Measurements from ENCODE around the gene ISG20. TPM values are rescaled to one million over a fixed set of nuclear protein-coding genes. Genes with fewer than 3 reads are reported as not detected.

ISG20 gene
- total and polyA plus RNA-seq, 2 of the 8 experiments (the other 6 are each of a cell fraction or from before 2014, with no cell fraction given): 2.9 to 5.2 TPM

- FAIRE-seq: no peak
Measured at GRCh38 chr15:88645171-88646087, 6.6 kb downstream of the ISG20 start.

More at GRCh38 chr15:88645171-88646087, 6.6 kb downstream of the ISG20 start:
- Histone ChIP-seq H2BK5ac (ENCODE audit: low read depth, low read length) (no peak overlapping the region), H3K27me3 (replicated peaks in 1 of 4; ENCODE audit: control insufficient read depth in 3 of 4, extremely low read depth in 1 of 4, insufficient read depth in 3 of 4, low read length in 3 of 4) (no peaks in the 10 kb centered on the region), H3K18ac (ENCODE audit: extremely low read depth, low read length) (no peak overlapping the region), H2AK5ac (ENCODE audit: low read depth, low read length) (no peak overlapping the region), H4K91ac (replicated peaks; ENCODE audit: insufficient read length, low read length) (no peak overlapping the region), H4K8ac (ENCODE audit: extremely low read depth, insufficient read depth, low read length) (no peak overlapping the region), H2BK15ac (ENCODE audit: low read length) (no peak overlapping the region), H3K27ac (ENCODE audit: low read depth, low read length) (no peak overlapping the region), H3K4ac (replicated peaks; ENCODE audit: insufficient read length, low read depth, low read length) (no peak overlapping the region), H3K36me3 (ENCODE audit: control insufficient read depth in 2 of 4, insufficient read depth in 4 of 4, low read length in 3 of 4) (no peaks in the 10 kb centered on the region), H2AFZ (ENCODE audit: low read length) (no peak overlapping the region), H2BK20ac (ENCODE audit: low read length) (no peak overlapping the region), H3K4me2 (ENCODE audit: insufficient read depth in 1 of 2, low read depth in 2 of 2, low read length in 2 of 2) (no peak overlapping the region), H3K9ac (replicated peaks in 1 of 4; ENCODE audit: extremely low read depth in 1 of 4, low read depth in 3 of 4, low read length in 3 of 4) (no peak overlapping the region; a peak in 1 of 7 replicates), H4K5ac (ENCODE audit: insufficient read length, low read depth, low read length) (no peak overlapping the region), H3K4me1 (replicated peaks in 1 of 4; ENCODE audit: control insufficient read depth in 3 of 4, insufficient read depth in 4 of 4, low read length in 3 of 4) (peaks cover 0 to 5% (median 2%) of the 10 kb centered on the region in 4 experiments; a peak in 4 of 7 replicates), H3K9me3 (ENCODE audit: insufficient read depth in 2 of 2, low read depth in 1 of 2, low read length in 1 of 2) (no peaks in the 10 kb centered on the region), H3K79me1 (ENCODE audit: low read depth, low read length) (no peaks in the 10 kb centered on the region; the same call in 1 of the 2 replicates), H3K56ac (replicated peaks; ENCODE audit: insufficient read length, low read depth, low read length) (no peak overlapping the region), H3K79me2 (ENCODE audit: control insufficient read depth in 1 of 2, insufficient read depth in 2 of 2, low read length in 2 of 2) (no peaks in the 10 kb centered on the region), H2BK120ac (replicated peaks; ENCODE audit: low read depth, low read length) (no peak overlapping the region), H4K20me1 (replicated peaks in 1 of 2; ENCODE audit: control insufficient read depth in 1 of 2, insufficient read depth in 2 of 2, low read length in 2 of 2) (no peaks in the 10 kb centered on the region), H3K23ac (ENCODE audit: insufficient read length) (no peak overlapping the region), H3K23me2 (ENCODE audit: low read depth, low read length) (no peaks in the 10 kb centered on the region), H3K14ac (ENCODE audit: insufficient read length) (no peak overlapping the region), H3K4me3 (ENCODE audit: extremely low read depth in 1 of 4, insufficient read depth in 2 of 4, low read depth in 3 of 4, low read length in 4 of 4) (no peak overlapping the region), H2BK12ac (ENCODE audit: low read depth, low read length) (no peak overlapping the region)
- DNase-seq (ENCODE audit: low read depth in 1 of 2, low spot score in 2 of 2): peak in 1 of 2 experiments; percentile 13
- ChIA-PET CTCF (ENCODE audit: partially characterized antibody) (interaction anchor here (0.6 to 1.4 kb wide), 7 partner anchors 10 to 385 kb away, joined by 3 to 4 read pairs (median 3); no protein-coding TSS in a partner anchor), POLR2A (ENCODE audit: partially characterized antibody) (interaction anchor here (0.9 to 2.1 kb wide), 5 partner anchors 8 to 24 kb away, joined by 3 to 7 read pairs (median 3); partner anchors contain the start of gene AEN)
- TF ChIP-seq SP1 (IDR thresholded peaks at IDR 0.05; ENCODE audit: low read depth, low read length) (no peak), GTF2F1 (IDR thresholded peaks at IDR 0.05; ENCODE audit: borderline replicate concordance, low read depth, low read length) (no peak), EZH2 (IDR thresholded peaks at IDR 0.05; ENCODE audit: low read depth, low read length, severe bottlenecking) (no peak), RNF2 (IDR thresholded peaks at IDR 0.05; ENCODE audit: borderline replicate concordance, low read depth, low read length, missing control alignments, poor library complexity, severe bottlenecking) (no peak), BRCA1 (IDR thresholded peaks at IDR 0.05; ENCODE audit: low read depth, low read length) (no peak)
- 93% methylated on average over 14 of the region's 14 CpGs; no CpG with 5 or more reads in 1 of the 2 experiments for WGBS, 2 experiments (ENCODE audit: extremely low coverage in 1 of 2, insufficient coverage in 1 of 2, insufficient read length in 1 of 2, insufficient replicate concordance in 2 of 2, low coverage in 1 of 2, low lambda C conversion rate in 2 of 2, missing lambda C conversion rate in 1 of 2)
